Activated CD8-positive, alpha-beta memory T cell treated with anti-CD3 and anti-CD28 coated beads, Interleukin-2, amount 10 ng/mL, durations not matched to agents 7 days and 5 days (primary cell): ENCODE results near the gene ADAMTSL1. TPM values are rescaled to one million over a fixed set of nuclear protein-coding genes. Genes with fewer than 3 reads are reported as not detected.

Experiments
- ATAC-seq: fragments of 150-1000 bp; cut with Tn5 transposase; one replicate; pipeline ENCODE4 v1.10.0; 2021; ENCODE audit warnings: moderate library complexity
- CTCF ChIA-PET: fragments of 350-600 bp; sonication (Branson Sonifier 250); formaldehyde crosslinking; loops from one replicate; lab custom pipeline; 2021; ENCODE audit warnings: antibody characterized with exemption; lab: Charles Lee
- DNase-seq: peaks from one replicate; pipeline ENCODE4 v3.0.0-alpha.2; 2020
- H3K27ac Mint-ChIP-seq: one replicate; pipeline ENCODE4 v1.8.0; 2021; ENCODE audit warnings: mild to moderate bottlenecking, mixed read lengths
- H3K27me3 Mint-ChIP-seq: one replicate; pipeline ENCODE4 v1.8.0; 2021; ENCODE audit warnings: mixed read lengths
- H3K36me3 Mint-ChIP-seq: one replicate; pipeline ENCODE4 v1.8.0; 2021; ENCODE audit warnings: mild to moderate bottlenecking, mixed read lengths
- H3K4me1 Mint-ChIP-seq: one replicate; pipeline ENCODE4 v1.8.0; 2021; ENCODE audit warnings: mixed read lengths
- H3K4me3 Mint-ChIP-seq: one replicate; pipeline ENCODE4 v1.8.0; 2021; ENCODE audit warnings: mild to moderate bottlenecking, moderate library complexity, mixed read lengths
- H3K9me3 Mint-ChIP-seq: one replicate; pipeline ENCODE4 v1.8.0; 2022; ENCODE audit warnings: low read depth, mixed read lengths
- total RNA-seq, 2 experiments: library from RNA; stranded (reverse); gene quantifications; one replicate each; pipeline ENCODE4 v1.2.3, GENCODE V29; 2021

Gene ADAMTSL1
- total RNA-seq, 2 experiments from 2014 or later: not detected

- no peak overlapping the region for H3K4me3 Mint-ChIP-seq
- DNase-seq (no peak), ATAC-seq (no peak)
- CTCF ChIA-PET: no interaction called here
- H3K27ac Mint-ChIP-seq: no peak overlapping the region
- no peaks in the 10 kb centered on the region for H3K27me3 Mint-ChIP-seq
- no peaks in the 10 kb centered on the region for H3K9me3 Mint-ChIP-seq
- no peaks in the 10 kb centered on the region for H3K4me1 Mint-ChIP-seq
- no peaks in the 10 kb centered on the region for H3K36me3 Mint-ChIP-seq
Measured at GRCh38 chr9:18776836-18777820, 303.2 kb downstream of the ADAMTSL1 start.

GRCh38 chr9:18778147-18778546, 304.2 kb downstream of the ADAMTSL1 start:
- Mint-ChIP-seq H3K36me3 (no peaks in the 10 kb centered on the region), H3K27me3 (no peaks in the 10 kb centered on the region), H3K4me3 (no peak overlapping the region), H3K4me1 (no peaks in the 10 kb centered on the region), H3K27ac (no peak overlapping the region), H3K9me3 (no peaks in the 10 kb centered on the region)
- DNase-seq: no peak
- no peak for ATAC-seq
- CTCF ChIA-PET: no interaction called here

GRCh38 chr9:18778846-18779245, 304.9 kb downstream of the ADAMTSL1 start:
- no peak for DNase-seq
- H3K9me3 Mint-ChIP-seq: no peaks in the 10 kb centered on the region
- CTCF ChIA-PET: interaction anchor here (0.9 kb wide), 1 partner anchor 11 kb away, joined by 3 read pairs; no protein-coding TSS in a partner anchor
- no peak for ATAC-seq
- H3K4me1 Mint-ChIP-seq: no peaks in the 10 kb centered on the region
- H3K27me3 Mint-ChIP-seq: no peaks in the 10 kb centered on the region
- H3K36me3 Mint-ChIP-seq: no peaks in the 10 kb centered on the region
- no peak overlapping the region for H3K4me3 Mint-ChIP-seq
- no peak overlapping the region for H3K27ac Mint-ChIP-seq

GRCh38 chr9:18783909-18784308, 310.0 kb downstream of the ADAMTSL1 start:
- Mint-ChIP-seq H3K4me1 (no peaks in the 10 kb centered on the region), H3K27me3 (peaks cover 4% of the 10 kb centered on the region), H3K9me3 (no peaks in the 10 kb centered on the region), H3K36me3 (no peaks in the 10 kb centered on the region), H3K4me3 (no peak overlapping the region), H3K27ac (no peak overlapping the region)
- CTCF ChIA-PET: no interaction called here
- no peak for DNase-seq
- ATAC-seq: no peak

- Mint-ChIP-seq H3K27me3 (peaks cover 4% of the 10 kb centered on the region), H3K4me1 (no peaks in the 10 kb centered on the region), H3K9me3 (no peaks in the 10 kb centered on the region), H3K4me3 (no peak overlapping the region), H3K36me3 (no peaks in the 10 kb centered on the region), H3K27ac (no peak overlapping the region)
- DNase-seq: no peak
- ATAC-seq: no peak
- CTCF ChIA-PET: no interaction called here
Measured at GRCh38 chr9:18785604-18786003, 311.7 kb downstream of the ADAMTSL1 start.

- H3K9me3 Mint-ChIP-seq: no peaks in the 10 kb centered on the region
- H3K36me3 Mint-ChIP-seq: no peaks in the 10 kb centered on the region
- H3K4me3 Mint-ChIP-seq: no peak overlapping the region
- DNase-seq: no peak
- no peak for ATAC-seq
- peaks cover 4% of the 10 kb centered on the region for H3K27me3 Mint-ChIP-seq
- no peaks in the 10 kb centered on the region for H3K4me1 Mint-ChIP-seq
- H3K27ac Mint-ChIP-seq: no peak overlapping the region
- CTCF ChIA-PET: no interaction called here
Measured at GRCh38 chr9:18786196-18786595, 312.2 kb downstream of the ADAMTSL1 start.

- ATAC-seq (no peak), DNase-seq (no peak)
- Mint-ChIP-seq H3K4me1 (no peaks in the 10 kb centered on the region), H3K4me3 (no peak overlapping the region), H3K27me3 (peaks cover 4% of the 10 kb centered on the region), H3K36me3 (no peaks in the 10 kb centered on the region), H3K27ac (no peak overlapping the region), H3K9me3 (no peaks in the 10 kb centered on the region)
- CTCF ChIA-PET: no interaction called here
Measured at GRCh38 chr9:18786911-18787650, 313.1 kb downstream of the ADAMTSL1 start.

GRCh38 chr9:18788256-18788655, 314.3 kb downstream of the ADAMTSL1 start:
- Mint-ChIP-seq H3K27ac (no peak overlapping the region), H3K27me3 (peaks cover 4% of the 10 kb centered on the region), H3K4me1 (no peaks in the 10 kb centered on the region), H3K4me3 (no peak overlapping the region), H3K9me3 (no peaks in the 10 kb centered on the region), H3K36me3 (no peaks in the 10 kb centered on the region)
- CTCF ChIA-PET: no interaction called here
- DNase-seq (no peak), ATAC-seq (no peak)

- Mint-ChIP-seq H3K4me3 (no peak overlapping the region), H3K27me3 (peaks cover 4% of the 10 kb centered on the region), H3K36me3 (no peaks in the 10 kb centered on the region), H3K27ac (no peak overlapping the region), H3K4me1 (no peaks in the 10 kb centered on the region), H3K9me3 (no peaks in the 10 kb centered on the region)
- ATAC-seq (no peak), DNase-seq (no peak)
- CTCF ChIA-PET: no interaction called here
Measured at GRCh38 chr9:18791074-18791473, 317.1 kb downstream of the ADAMTSL1 start.

GRCh38 chr9:18793122-18793521, 319.2 kb downstream of the ADAMTSL1 start:
- H3K27me3 Mint-ChIP-seq: no peaks in the 10 kb centered on the region
- ATAC-seq (no peak), DNase-seq (no peak)
- CTCF ChIA-PET: no interaction called here
- H3K9me3 Mint-ChIP-seq: no peaks in the 10 kb centered on the region
- H3K4me3 Mint-ChIP-seq: no peak overlapping the region
- H3K36me3 Mint-ChIP-seq: no peaks in the 10 kb centered on the region
- H3K4me1 Mint-ChIP-seq: no peaks in the 10 kb centered on the region
- H3K27ac Mint-ChIP-seq: no peak overlapping the region

- CTCF ChIA-PET: no interaction called here
Measured at GRCh38 chr9:18795947-18796671, 322.2 kb downstream of the ADAMTSL1 start.

GRCh38 chr9:18796696-18797270, 322.8 kb downstream of the ADAMTSL1 start:
- no peak for ATAC-seq
- no peaks in the 10 kb centered on the region for H3K9me3 Mint-ChIP-seq

More at GRCh38 chr9:18795947-18796671, 322.2 kb downstream of the ADAMTSL1 start:
- H3K4me3 Mint-ChIP-seq: no peak overlapping the region
- H3K4me1 Mint-ChIP-seq: no peaks in the 10 kb centered on the region
- H3K27ac Mint-ChIP-seq: no peak overlapping the region
- ATAC-seq: no peak
- no peaks in the 10 kb centered on the region for H3K36me3 Mint-ChIP-seq
- H3K27me3 Mint-ChIP-seq: no peaks in the 10 kb centered on the region
- H3K9me3 Mint-ChIP-seq: no peaks in the 10 kb centered on the region
- no peak for DNase-seq

GRCh38 chr9:18798106-18798505, 324.2 kb downstream of the ADAMTSL1 start:
- H3K4me1 Mint-ChIP-seq: no peaks in the 10 kb centered on the region
- no peaks in the 10 kb centered on the region for H3K36me3 Mint-ChIP-seq
- H3K27ac Mint-ChIP-seq: no peak overlapping the region
- DNase-seq (no peak), ATAC-seq (no peak)
- no peaks in the 10 kb centered on the region for H3K9me3 Mint-ChIP-seq
- H3K4me3 Mint-ChIP-seq: no peak overlapping the region
- H3K27me3 Mint-ChIP-seq: peaks cover 3% of the 10 kb centered on the region
- CTCF ChIA-PET: no interaction called here

More at GRCh38 chr9:18796696-18797270, 322.8 kb downstream of the ADAMTSL1 start:
- DNase-seq: no peak
- no peak overlapping the region for H3K27ac Mint-ChIP-seq
- H3K27me3 Mint-ChIP-seq: peaks cover 3% of the 10 kb centered on the region
- H3K4me3 Mint-ChIP-seq: no peak overlapping the region
- H3K36me3 Mint-ChIP-seq: no peaks in the 10 kb centered on the region
- no peaks in the 10 kb centered on the region for H3K4me1 Mint-ChIP-seq
- CTCF ChIA-PET: no interaction called here
